ENCODE data around the gene NT5E.
"Not testable (repeated sequence)": the region's sequence is repeated elsewhere in the genome, so short reads cannot be mapped to it uniquely, and the experiment has no call there.

The NT5E gene

GRCh38 chr6:85449818-85450759 is at the start of gene NT5E:
TSS of gene NT5E (plus strand) at chr6:85450083. CDS start at chr6:85450140, 57 bp downstream.
- DNase-seq (ENCODE audit: low read depth, low spot score), result no peak

GRCh38 chr6:85400331-85400730 is 49.6 kb upstream of the NT5E start:
- DNase-seq (ENCODE audit: low read depth, low spot score), result no peak

- no peak for DNase-seq (ENCODE audit: low read depth, low spot score)
These were observed 48.5 kb upstream of the NT5E start for GRCh38 chr6:85401186-85402021.

GRCh38 chr6:85402071-85402470 is 47.8 kb upstream of the NT5E start:
- no peak for DNase-seq (ENCODE audit: low read depth, low spot score)

GRCh38 chr6:85402922-85403321 is 47.0 kb upstream of the NT5E start:
- DNase-seq (ENCODE audit: low read depth, low spot score), result no peak

- DNase-seq (ENCODE audit: low read depth, low spot score), result no peak
These were observed 46.4 kb upstream of the NT5E start for GRCh38 chr6:85403331-85404015.

GRCh38 chr6:85404016-85404563 is 45.8 kb upstream of the NT5E start:
- DNase-seq (ENCODE audit: low read depth, low spot score), result not testable (repeated sequence)

- no peak for DNase-seq (ENCODE audit: low read depth, low spot score)
These were observed 45.2 kb upstream of the NT5E start for GRCh38 chr6:85404564-85405174.

- DNase-seq (ENCODE audit: low read depth, low spot score), result no peak
These were observed 44.6 kb upstream of the NT5E start for GRCh38 chr6:85405175-85405852.

- no peak for DNase-seq (ENCODE audit: low read depth, low spot score)
These were observed 44.1 kb upstream of the NT5E start for GRCh38 chr6:85405853-85406198.

- no peak for DNase-seq (ENCODE audit: low read depth, low spot score)
These were observed 43.2 kb upstream of the NT5E start for GRCh38 chr6:85406641-85407075.

- no peak for DNase-seq (ENCODE audit: low read depth, low spot score)
These were observed 41.8 kb upstream of the NT5E start for GRCh38 chr6:85408039-85408438.

- no peak for DNase-seq (ENCODE audit: low read depth, low spot score)
These were observed 36.9 kb upstream of the NT5E start for GRCh38 chr6:85412911-85413430.

GRCh38 chr6:85416049-85416448 is 33.8 kb upstream of the NT5E start:
- no peak for DNase-seq (ENCODE audit: low read depth, low spot score)

GRCh38 chr6:85416766-85417165 is 33.1 kb upstream of the NT5E start:
- no peak for DNase-seq (ENCODE audit: low read depth, low spot score)

GRCh38 chr6:85417336-85417735 is 32.5 kb upstream of the NT5E start:
- no peak for DNase-seq (ENCODE audit: low read depth, low spot score)

GRCh38 chr6:85418059-85418458 is 31.8 kb upstream of the NT5E start:
- DNase-seq (ENCODE audit: low read depth, low spot score), result no peak

GRCh38 chr6:85419046-85419759 is 30.7 kb upstream of the NT5E start:
- DNase-seq (ENCODE audit: low read depth, low spot score), result no peak

- DNase-seq (ENCODE audit: low read depth, low spot score), result no peak
These were observed 29.3 kb upstream of the NT5E start for GRCh38 chr6:85420551-85420950.

- DNase-seq (ENCODE audit: low read depth, low spot score), result no peak
These were observed 28.7 kb upstream of the NT5E start for GRCh38 chr6:85421181-85421580.

Measured in iPS DF 19.7 (cell line).